Medulla oblongata (tissue), 1 donor: ENCODE measurements around the gene GALNT12.
A peak's percentile ranks its signal among the peaks of the same experiment; 100 is the strongest.

Source experiments
- DNase-seq: peaks from one replicate; pipeline ENCODE4 v3.0.0-alpha.2; 2015; ENCODE audit errors: extremely low spot score

Gene GALNT12

DNA sequence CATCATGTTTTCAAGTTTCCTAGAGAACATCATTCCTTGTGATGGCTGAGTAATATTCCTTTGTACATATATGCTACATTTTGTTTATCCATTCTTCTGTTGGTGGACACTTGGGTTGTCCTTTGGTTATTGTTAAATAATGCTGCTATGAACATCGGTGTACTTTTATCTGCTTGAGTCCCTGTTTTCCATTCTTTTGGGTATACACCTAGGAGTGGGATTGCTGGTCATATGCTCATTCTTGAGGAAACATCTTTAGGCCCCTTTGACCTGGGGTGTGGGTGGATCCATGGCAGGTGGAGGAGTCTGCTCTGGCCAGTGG, 25.3 kb downstream of the GALNT12 start:
- DNase-seq = no peak

DNA sequence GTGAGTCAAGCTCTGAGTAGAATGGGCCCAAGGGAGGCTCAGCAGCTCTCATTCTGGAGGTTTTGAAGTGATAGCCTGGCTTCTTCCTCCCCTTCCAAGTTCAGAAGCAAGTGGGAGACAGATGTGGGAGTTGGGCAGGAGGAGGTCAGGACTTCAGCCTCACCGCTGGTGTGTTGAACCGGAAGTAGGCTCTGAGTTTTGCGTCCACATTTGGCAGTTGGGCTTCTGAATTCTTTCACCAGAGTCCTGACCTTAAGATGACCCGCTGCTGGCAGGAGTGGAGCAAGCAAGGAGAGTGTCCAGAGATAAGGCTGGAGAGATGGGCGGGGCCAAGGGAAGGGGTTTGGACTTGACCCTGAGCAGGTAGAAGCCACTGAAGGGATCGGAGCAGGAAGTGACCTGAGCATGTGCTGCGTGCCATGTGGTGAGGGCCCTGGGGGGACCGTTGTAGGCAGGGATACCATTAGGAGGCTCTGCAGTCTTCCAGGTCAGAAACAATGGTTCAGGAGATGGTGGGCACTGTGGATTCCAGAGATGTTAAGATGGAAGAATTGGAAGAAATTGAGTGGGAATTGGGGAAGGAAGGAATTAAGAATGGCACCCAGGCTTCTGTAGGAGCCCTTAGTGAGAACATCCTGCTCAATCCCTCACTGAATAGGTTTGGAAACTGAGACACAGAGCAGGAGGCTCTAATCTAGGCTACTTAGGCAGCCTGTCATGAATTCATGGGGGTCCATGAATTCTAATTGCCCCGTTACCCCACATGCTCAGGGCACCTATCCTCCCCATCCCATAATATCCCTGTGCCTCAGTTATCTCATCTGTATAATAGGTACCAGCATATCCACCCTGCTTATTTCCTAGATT, 25.9 kb downstream of the GALNT12 start:
- no peak for DNase-seq

DNA sequence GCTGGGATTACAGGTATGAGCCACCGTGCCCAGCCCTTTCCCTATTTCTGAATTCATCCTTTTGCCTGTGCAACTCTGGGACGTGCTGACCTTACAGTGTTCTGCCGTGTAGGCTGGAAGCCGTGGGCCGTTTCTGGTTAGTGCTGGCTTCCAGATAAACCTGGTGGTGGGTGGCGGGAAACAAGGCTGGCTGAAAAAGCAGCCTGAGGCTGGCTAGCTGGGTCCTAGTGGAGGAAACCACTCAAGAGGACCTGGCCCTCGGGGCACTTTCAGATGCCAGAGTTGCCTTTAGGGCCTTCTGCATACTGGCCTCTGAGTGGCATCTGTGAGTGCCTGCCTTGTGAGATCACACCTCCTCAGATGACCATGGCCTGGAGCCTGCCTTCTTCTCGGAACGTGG, 26.9 kb downstream of the GALNT12 start:
- no peak for DNase-seq

DNA sequence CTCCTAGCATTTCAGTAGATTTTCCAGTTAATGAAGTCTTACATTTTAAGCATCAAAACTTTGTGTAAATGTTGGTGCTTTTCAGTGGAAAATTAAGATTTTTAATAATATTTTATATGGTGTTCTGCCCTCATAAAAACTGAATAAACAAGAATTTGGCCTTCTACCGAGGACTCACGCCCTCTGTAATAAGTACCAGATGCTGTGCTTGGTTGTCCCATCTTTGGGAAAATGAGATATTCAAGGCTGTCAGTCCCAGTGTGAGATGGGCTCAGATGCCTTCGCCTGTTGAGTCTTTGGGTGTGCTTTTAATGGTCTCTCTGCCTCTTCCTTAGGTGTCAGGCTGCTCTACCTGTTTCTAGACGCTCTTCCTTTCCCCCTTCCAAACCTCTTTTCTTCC, 28.7 kb downstream of the GALNT12 start:
- DNase-seq = no peak

DNA sequence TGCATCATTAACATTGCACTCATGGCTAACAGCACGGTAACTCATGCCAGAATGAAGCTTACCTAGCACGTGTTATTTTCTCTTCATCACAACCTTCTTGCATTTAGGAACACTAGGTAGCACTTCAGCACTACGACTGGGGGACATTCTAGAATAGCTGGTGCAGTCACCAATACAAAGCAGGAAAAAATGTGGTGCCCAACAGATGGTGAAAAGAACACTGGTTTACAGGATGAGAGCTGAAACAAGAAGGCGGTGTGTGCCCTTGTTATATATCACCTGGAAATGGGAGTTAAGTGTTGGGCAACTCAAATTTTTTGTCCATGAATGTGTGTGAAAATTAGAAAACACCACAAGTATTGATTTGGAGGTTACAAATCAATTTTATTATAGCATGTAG, 30.0 kb downstream of the GALNT12 start:
- no peak for DNase-seq

DNA sequence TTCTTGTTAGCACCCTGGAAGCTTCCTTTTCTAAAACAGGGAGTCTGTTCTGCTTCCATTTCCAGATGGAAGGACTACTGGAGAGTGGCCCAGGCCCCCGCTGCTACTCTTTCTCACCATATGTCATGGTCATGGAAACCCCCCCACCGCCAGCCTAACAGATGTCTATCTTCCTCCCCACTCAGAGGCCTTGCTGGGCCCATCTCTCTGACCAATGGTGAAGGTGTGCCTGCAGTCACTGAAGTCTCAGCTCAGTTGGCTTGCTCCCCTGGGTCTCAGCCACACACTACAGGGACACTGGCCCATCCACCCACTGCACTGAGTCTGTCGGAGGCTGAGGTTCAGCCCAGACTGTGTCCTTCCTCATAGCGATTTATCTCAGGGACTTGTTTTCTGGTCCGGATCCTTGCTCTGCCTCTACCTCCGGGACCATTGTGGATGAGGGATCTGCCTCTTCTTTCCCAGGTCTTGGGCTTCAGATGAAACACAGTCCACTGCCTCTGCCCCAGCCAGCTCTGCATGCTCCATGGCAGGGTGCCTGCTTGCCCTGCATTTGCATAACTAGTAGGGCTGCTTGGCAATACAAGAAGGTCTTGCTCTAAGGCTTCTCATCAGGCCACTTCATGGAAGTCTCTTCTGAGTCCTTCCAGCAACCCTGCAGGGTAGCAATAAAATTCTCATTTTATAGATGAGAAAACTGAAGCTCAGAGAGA, 30.8 kb downstream of the GALNT12 start:
- DNase-seq = no peak

DNA sequence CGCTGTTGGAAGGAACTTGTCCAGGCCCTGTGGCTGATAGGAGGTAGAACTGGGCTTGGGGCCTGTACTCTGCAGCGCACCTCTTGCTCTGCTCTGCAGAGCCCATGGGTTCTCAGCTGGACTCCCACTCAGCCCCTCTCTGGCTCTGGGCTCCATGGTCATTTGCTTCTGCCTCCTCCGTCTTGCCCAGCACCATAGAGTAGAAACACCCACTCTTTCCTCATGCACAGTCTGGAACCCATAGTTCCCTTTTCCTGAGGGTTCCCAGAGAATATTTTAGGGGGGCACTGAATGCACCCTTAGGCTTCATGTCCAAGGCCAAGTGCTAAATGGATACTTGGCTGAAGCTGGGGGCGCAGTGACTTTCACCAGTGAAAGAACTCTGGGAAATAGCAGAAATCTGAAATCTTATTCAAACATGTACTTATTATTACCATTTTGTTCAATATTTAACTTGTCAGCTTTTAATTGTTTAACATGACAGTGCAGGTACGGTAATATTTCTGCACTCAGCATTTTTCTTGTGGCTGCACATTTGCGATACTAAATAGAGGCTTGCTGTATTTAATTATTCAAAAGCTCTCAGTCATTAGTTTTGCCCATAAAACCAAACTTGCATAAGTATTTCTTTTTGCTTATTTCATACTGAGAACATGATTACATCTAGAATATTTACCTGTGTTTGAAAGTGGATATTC, 31.5 kb downstream of the GALNT12 start:
- no peak for DNase-seq

DNA sequence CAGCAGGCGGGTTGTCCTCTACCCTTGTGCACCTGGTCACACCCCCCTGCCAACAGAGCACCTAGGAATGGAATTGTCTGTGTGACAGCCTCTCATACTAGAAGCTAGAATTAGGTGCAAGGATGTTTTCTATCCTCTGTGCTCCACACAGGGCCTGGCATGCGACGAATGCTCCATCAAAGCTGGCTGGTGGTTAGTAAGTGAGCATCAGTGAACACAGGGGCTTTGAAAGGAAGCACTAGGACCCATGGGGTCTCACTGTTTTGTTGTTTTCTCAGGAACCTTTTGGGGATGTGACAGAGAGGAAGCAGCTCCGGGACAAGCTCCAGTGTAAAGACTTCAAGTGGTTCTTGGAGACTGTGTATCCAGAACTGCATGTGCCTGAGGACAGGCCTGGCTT, 32.3 kb downstream of the GALNT12 start:
- no peak for DNase-seq

DNA sequence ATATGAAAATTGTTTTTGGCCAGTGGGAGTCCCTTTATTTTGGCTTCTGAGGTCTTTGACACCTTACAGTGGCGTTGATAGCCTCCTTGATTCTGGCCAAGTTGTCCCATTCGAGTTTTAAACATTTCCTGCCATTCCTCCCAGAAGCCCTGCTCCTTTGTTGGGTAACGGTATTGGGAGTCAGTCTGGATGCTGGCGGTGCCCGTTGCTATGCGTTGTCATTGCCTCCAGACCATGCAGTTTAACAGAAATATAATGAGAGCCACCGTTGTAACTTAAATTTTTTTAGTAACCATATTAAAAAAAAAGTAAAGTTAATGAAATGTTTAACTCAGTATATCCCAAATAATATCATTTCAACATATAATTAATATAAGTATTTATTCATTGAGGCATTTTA, 35.0 kb downstream of the GALNT12 start:
- DNase-seq = no peak

DNA sequence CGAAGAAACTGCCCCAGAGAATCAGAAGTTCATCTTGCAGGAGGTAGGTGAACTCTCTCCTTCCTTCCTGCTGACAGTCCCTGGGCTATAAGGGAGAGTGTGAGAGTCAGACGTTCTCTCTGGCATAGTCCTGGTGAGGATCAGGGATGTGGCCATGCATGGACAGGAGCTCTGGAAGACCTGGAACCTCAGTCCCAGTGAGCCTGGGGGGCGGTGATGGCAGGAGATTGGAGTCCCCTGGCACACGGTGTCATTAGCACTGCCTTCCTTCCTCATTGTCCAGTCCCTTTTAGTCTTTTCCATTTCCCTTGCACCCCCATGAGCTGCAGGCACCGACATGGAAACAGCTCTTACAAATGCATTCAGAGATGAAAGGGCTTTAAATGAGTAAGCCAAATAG, 38.6 kb downstream of the GALNT12 start:
- no peak for DNase-seq

DNA sequence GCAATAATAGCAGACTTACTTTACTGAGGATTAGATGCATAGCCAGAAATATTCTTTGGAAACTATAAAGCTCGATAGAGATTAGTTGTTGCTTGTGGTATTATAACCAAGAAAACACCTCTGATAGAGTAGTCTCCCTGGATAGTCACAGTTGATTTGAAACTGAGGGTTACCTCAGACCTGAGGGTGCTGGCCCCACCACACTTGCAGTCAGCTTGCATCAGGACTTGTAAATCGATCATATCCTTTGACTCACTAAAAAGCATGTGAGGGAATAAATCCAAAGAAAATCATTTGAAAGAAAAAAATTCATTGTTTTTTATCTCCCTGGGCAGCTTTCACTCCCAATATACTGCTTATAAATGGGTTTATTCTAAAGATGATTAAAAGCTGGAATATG, 39.4 kb downstream of the GALNT12 start:
- DNase-seq = no peak

DNA sequence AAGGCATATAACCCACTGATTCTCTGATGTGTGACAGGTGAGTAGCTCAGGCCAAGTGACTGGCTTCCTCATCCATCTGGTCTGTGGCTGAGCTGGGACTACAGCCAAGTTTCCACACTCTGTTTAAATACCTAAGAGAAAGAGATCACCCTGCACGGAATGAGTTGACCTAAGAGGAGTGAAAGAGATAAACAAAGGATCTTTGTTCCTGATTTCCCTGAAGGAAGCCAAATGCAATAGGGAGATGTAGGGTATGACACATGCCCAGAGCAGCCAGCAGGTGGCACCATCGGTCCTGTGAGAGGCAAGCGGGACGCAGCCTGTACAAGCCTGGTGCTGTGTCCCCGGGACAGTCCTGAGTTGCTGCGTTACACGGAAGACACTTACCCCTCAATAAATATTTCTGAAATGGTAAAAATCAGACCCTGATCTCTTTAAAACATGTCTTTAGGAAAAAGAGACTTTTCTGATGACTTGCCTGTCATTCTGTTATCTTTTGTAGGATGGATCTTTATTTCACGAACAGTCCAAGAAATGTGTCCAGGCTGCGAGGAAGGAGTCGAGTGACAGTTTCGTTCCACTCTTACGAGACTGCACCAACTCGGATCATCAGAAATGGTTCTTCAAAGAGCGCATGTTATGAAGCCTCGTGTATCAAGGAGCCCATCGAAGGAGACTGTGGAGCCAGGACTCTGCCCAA, 41.1 kb downstream of the GALNT12 start:
- peak; percentile 96 for DNase-seq

DNA sequence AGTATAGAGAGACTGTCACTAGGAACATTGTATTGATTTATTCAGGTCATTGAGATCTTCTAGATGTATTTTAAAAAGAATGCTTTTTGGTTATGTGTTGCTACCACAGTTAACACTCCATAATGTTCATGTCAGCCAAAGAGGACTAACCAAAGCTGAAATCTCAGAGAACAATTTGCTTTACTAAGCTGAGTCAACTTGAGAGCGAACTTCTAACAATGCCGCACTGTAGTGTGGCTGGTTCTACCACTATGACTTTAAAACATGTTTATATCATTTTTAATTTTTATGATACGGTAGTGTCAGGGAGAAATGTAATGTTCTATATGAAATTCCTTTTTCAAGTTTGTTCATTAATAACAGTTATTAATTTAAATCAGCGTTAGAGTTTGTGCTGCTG, 42.1 kb downstream of the GALNT12 start:
- no peak for DNase-seq

DNA sequence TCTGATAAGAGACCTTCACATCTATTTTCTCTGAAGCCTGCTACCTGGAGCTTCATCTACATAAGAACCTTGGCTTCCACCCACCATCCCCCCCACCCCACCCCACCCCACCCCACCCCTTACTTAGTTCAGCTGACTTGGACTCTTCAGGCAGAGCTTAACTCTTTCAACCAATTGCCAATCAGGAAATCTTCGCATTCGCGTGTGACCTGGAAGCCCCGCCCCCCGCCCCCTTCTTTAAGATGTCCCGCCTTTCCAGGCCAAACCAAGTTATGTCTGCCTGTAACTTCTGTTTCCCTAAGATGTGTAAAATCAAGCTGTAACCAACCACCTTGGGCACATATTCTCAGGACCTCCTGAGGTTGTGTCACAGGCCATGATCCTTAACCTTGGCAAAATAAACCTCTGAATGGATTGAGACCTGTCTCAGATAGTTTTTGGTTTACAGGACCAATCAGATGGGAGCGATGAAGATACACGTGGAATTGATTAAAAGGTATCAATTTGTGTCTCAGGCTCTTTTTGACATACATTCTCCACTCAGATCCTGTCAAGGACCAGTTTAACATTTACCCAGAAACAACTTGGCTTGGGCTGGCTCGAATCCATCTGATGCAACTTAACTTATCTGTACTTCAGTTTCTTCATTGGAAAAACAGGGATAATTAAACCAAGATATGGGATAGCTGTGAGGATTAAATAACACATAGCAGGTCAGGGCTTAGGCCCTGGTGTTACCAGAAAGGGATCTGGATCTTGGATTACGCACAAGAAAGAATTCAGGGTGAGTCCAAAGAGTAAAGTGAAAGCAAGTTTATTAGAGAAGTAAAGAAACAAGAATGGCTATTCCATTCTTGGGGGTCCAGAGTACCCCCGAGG, 43.6 kb downstream of the GALNT12 start:
- no peak for DNase-seq

DNA sequence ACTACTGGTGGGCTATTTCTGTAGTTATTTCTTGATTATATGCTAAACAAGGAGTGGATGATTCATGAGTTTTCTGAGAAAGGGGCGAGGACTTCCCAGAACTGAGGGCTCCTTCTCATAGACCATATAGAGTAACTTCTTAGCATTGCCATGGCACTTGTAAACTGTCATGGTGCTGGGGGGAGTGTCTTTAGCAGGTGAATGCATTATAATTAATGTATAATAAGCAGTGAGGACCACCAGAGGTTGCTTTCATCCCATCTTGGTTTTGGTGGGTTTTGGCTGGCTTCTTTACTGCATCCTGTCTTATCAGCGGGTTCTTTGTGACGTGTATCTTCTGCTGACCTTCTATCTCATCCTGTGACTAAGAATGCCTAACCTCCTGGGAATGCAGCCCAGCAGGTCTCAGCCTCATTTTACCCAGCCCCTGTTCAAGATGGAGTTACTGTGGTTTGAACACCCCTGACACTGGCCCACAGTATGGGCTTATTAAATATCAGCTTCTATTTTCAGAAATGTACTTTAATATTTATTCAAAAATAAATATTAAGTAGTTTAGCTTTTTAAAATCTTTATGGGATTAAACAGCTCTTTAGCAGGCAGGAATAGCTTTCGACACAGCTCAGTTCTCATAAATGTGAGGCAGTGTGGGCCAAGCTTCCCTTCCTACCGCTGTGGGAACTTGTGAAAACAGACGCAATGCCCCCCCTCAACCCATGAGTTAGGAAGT, 44.4 kb downstream of the GALNT12 start:
- no peak for DNase-seq

DNA sequence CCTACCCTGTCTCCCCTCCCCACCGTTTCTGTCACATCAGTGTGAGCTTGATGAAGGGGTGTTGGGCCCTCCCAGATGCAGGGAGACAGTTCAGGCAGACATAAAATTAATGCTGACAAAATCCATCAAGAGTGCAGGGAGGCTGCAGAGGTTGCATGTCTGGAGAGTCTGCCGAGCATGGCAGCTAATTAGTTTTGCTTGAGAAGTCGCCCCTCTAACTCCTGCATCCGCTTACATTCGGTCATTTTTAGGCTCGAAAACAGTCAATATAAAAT, 44.9 kb downstream of the GALNT12 start:
- no peak for DNase-seq

DNA sequence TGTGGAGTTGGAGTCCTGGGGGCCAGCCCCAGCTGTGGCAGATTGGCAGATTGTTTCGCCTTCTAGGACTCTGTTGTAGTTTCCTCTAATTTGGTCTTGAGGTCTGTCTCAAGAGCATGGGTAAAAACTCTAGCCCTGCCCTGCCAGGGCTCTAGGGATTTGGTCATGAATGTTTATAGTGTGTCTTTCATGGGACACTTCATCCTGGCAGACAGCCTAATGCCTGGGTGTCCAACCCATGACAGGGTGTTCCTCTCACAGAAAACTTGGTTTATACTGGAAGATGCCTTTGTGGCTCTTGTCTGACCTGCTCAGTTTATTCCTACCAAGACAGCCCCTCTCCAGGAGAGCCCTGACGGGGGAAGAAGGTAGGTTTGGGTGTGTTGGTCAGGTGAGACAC, 45.5 kb downstream of the GALNT12 start:
- no peak for DNase-seq

DNA sequence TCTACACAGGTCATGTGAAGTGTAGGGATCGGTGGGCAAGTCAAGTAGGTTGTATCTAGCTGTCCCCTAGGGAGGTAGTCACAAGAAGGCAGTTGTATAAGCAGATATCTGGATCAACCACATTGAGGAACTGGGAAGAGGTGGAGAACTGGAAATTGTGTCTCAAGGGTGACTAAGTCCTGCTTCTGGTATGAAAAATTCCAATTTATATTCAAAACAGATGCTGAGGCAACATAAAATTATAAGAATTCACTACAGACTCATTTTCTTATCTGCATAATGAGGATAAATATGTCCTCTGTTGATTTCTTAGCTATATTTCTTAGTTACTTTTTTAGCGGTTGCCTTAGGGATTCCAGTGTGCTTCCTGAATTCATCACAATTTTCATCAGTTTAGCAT, 46.8 kb downstream of the GALNT12 start:
- DNase-seq = no peak

DNA sequence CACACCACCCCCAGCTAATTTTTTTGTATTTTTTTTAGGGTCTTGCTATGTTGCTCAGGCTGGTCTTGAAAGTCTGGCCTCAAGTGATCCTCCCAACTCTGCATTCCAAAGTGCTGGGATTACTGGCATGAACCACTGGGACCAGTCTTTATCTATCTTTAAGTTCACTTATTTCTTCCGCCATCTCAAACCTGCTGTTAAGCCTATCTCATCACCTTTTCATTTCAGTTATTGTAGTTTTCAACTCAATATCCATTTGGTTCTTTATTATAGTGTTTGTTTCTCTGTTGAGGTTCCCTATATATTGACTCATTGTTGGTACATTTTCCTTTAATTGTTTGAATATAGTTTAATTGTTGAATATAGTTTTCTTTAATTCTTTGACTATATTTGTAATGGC, 48.1 kb downstream of the GALNT12 start:
- DNase-seq = no peak

DNA sequence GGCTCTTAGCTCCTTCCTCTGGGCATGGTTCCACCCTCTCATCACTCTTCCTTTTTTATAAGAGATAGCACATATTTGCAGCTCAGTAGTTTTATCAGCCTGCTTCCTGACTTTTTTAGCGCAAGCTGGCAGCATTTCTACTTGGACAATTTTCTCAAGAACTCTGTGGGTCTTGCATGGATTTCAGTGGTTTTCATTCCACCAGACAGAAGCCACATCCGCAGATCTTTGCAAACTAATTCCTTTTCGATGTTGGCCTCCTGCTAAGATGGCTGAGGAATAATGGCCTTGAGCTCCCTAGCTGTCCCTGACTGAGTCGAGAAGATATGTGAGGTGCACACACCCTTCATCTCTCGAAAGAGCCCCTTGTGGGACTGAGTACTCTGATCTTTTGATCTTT, 49.5 kb downstream of the GALNT12 start:
- DNase-seq = no peak

DNA sequence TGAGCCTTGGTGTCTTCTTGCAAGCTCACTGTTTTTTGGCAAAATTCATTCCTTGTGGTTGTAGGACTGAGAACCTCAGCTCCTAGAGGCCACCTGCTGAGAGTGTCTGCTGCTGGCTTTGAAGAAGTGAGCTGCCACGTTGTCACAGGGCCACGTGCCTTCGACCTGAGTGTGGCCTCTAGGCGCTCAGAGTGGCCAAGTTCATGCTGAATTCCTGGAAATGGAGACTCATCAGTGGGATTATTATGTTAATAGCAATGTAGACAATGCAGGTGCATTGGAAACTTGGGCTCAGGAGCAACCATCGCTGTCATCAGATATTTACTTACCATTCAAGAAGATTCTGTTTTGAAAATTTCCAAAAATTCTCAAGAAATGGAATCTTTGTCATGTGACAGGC, 52.5 kb downstream of the GALNT12 start:
- DNase-seq = no peak
